ENCODE results near the gene SNX5. TPM values are rescaled to one million over a fixed set of nuclear protein-coding genes. Genes with fewer than 3 reads are reported as not detected.

SNX5 gene
- total RNA-seq, 1 experiment from 2014 or later, result 159 TPM

GRCh38 chr20:17944854-17945474, 23.6 kb downstream of the SNX5 start:
- Histone ChIP-seq H3K4me3 (replicated peaks in 1 of 2; ENCODE audit: low read depth in 1 of 2, low read length in 2 of 2) (no peak overlapping the region), H4K20me1 (ENCODE audit: insufficient read depth) (0 out of 2 replicates have a peak, but pooled peaks cover 7% of the 10 kb centered on the region), H3K9me3 (ENCODE audit: control insufficient read depth in 1 of 2, insufficient read depth in 1 of 2, low read depth in 1 of 2, low read length in 2 of 2) (no peaks in the 10 kb centered on the region), H3K9ac (ENCODE audit: low read length) (no peak overlapping the region), H3K79me2 (ENCODE audit: insufficient read depth, low read length) (peaks cover 55% of the 10 kb centered on the region), H2AFZ (ENCODE audit: low read depth, low read length, poor library complexity, severe bottlenecking) (no peak overlapping the region), H3K27ac (ENCODE audit: low read depth, low read length) (no peak overlapping the region), H3K36me3 (ENCODE audit: control insufficient read depth in 1 of 2, insufficient read depth in 2 of 2, low read length in 2 of 2) (peaks cover 78 to 82% of the 10 kb centered on the region in 2 experiments), H3K27me3 (ENCODE audit: insufficient read depth, low read length) (no peaks in the 10 kb centered on the region), H3K4me1 (ENCODE audit: control insufficient read depth in 1 of 2, insufficient read depth in 2 of 2, low read length in 2 of 2) (peaks cover 0 to 5% of the 10 kb centered on the region in 2 experiments; a peak in 1 of 4 replicates), H3K4me2 (ENCODE audit: low read length) (no peak overlapping the region), H3K9me2 (ENCODE audit: insufficient read depth) (no peaks in the 10 kb centered on the region)
- intact Hi-C loops (cut with micrococcal nuclease), result no loop called here
- DNase-seq (ENCODE audit: low read depth, low spot score), result no peak
- no TSS peak for BruUV-seq (replicated peaks)
- ATAC-seq, result no peak
- ChIA-PET CTCF (no interaction called here), POLR2A (no interaction called here), RAD21 (ENCODE audit: low non-redundant PET in 1 of 2, low total read pairs in 2 of 2, uncharacterized antibody in 2 of 2, unreplicated experiment in 2 of 2) (no interaction called here)
- TF ChIP-seq FOSL1 (IDR thresholded peaks at IDR 0.05; ENCODE audit: low read depth) (no peak), POLR2AphosphoS5 (IDR thresholded peaks at IDR 0.05; ENCODE audit: low read depth, low read length) (no peak), RAD21 (IDR thresholded peaks at IDR 0.05; ENCODE audit: low read depth) (no peak), CTCF (IDR thresholded peaks at IDR 0.05 in 2 of 3, conservative IDR thresholded peaks at IDR 0.05 in 1 of 3; ENCODE audit: borderline replicate concordance in 1 of 3, insufficient read depth in 1 of 3, low read depth in 2 of 3, low read length in 2 of 3) (no peak), EZH2phosphoT487 (IDR thresholded peaks at IDR 0.05; ENCODE audit: borderline replicate concordance) (no peak), POLR2A (IDR thresholded peaks at IDR 0.05; ENCODE audit: borderline replicate concordance, extremely low read depth, insufficient read depth, insufficient read length) (no peak), SIN3A (IDR thresholded peaks at IDR 0.05; ENCODE audit: low read depth) (no peak), TCF7L2 (IDR thresholded peaks at IDR 0.05; ENCODE audit: borderline replicate concordance, extremely low read depth, insufficient read depth, insufficient read length) (no peak), EZH2 (IDR thresholded peaks at IDR 0.05) (no peak), ATF3 (IDR thresholded peaks at IDR 0.05) (no peak), YY1 (IDR thresholded peaks at IDR 0.05; ENCODE audit: extremely low read depth, insufficient replicate concordance, low read depth, low read length) (no peak), SP1 (IDR thresholded peaks at IDR 0.05; ENCODE audit: low read depth) (no peak), SRF (IDR thresholded peaks at IDR 0.05; ENCODE audit: low read depth) (no peak), EGR1 (IDR thresholded peaks at IDR 0.05; ENCODE audit: low read depth) (no peak), CBX3 (IDR thresholded peaks at IDR 0.05; ENCODE audit: low read depth) (no peak), CEBPB (IDR thresholded peaks at IDR 0.05; ENCODE audit: low read depth) (no peak), ZNF274 (IDR thresholded peaks at IDR 0.05; ENCODE audit: low read depth, low read length) (no peak), ZFX (IDR thresholded peaks at IDR 0.05) (no peak)

Measured in HCT116 (cell line).